GM12892 (cell line): ENCODE measurements around the gene ESRRG.

ENCODE experiments used
- DNase-seq: peaks from one replicate; pipeline ENCODE4 v3.0.0; 2011; ENCODE audit not compliant: insufficient read length
- FAIRE-seq: peaks from 2 replicates; lab custom pipeline; 2011; peaks lifted over from hg19 to GRCh38; lab: Jason Lieb, UNC
- POLR2A ChIP-seq: IDR thresholded peaks from 2 replicates; pipeline ENCODE4 v1.6.1; 2011; ENCODE audit warnings: low read depth, low read length, control low read depth
- POLR2AphosphoS5 ChIP-seq: IDR thresholded peaks from 2 replicates; pipeline ENCODE4 v1.6.1; 2011; ENCODE audit warnings: low read depth, low read length, control low read depth
- TAF1 ChIP-seq: IDR thresholded peaks from 2 replicates; pipeline ENCODE4 v1.6.1; 2011; ENCODE audit warnings: low read depth, mild to moderate bottlenecking, control low read depth, low read length, borderline replicate concordance

The ESRRG gene

DNA sequence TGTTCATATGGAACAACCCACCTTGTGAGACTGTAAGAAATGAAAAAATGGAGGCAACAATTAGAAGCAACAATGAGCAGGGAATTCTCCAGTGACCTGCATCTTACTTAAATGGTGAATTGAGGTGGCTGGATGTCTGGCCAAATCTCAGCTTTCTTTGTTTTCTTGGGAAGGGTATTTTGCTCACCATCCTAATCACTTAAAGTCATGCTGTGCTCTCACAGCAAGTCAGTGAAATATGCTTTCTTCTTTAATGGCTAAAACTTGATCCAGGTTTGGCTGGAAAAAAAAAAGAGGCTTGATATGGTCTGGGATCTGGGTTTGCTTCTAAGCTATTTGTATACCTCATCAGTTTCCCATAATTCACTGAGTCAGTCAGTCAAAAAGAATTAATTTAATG lies 124.8 kb downstream of the ESRRG start:
- no peak for TF ChIP-seq TAF1
- TF ChIP-seq POLR2A, result no peak
- no peak for TF ChIP-seq POLR2AphosphoS5
- DNase-seq (no peak), FAIRE-seq (no peak)

DNA sequence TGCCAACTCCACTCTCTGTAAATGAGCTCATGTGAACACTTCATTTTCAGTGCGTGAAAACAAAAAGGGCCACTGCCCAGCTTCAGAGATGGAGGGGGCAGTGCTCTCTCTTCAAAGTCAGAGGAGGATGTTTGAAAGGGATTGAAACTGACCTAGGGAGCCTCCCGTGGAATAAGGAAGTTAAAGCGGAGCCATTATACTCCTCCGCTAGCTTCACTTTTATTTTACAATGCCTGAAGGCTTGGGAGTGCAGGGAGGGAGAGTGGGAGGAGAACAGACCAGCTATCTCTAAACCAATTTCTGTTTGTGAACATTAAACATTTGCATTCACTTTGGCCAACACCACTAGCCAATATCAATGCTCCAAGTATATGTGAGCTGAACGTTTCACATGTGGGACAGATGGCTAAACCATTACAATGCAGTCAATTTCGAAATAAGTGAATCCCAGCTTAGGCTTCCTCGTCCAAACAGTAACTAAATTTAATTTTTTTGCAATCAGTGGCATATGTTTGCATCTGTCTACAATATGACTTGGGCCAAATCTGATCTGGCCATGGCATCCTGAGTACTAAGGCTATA lies 126.9 kb downstream of the ESRRG start:
- TF ChIP-seq POLR2AphosphoS5 (no peak), TAF1 (no peak), POLR2A (no peak)
- FAIRE-seq (no peak), DNase-seq (no peak)

DNA sequence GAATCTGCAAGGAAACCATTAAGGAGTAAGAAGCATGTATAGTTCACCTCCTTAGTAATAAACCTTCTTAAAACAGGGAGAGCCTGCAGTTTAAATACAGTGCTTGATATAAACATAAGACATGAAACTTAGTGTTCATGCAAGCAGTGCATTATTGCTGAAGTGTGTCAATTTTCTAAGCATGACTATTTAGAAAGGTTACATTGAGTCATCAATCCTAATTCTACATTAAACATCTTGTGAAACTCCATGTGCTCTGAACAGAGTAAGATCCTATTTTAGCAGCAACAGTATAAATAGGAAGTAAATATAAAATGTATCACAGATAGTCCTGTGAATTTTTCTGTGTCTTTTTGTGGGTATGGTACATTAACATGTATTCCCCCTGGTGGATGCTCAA lies 135.5 kb downstream of the ESRRG start:
- TF ChIP-seq POLR2AphosphoS5, result no peak
- TF ChIP-seq TAF1, result no peak
- TF ChIP-seq POLR2A, result no peak

DNA sequence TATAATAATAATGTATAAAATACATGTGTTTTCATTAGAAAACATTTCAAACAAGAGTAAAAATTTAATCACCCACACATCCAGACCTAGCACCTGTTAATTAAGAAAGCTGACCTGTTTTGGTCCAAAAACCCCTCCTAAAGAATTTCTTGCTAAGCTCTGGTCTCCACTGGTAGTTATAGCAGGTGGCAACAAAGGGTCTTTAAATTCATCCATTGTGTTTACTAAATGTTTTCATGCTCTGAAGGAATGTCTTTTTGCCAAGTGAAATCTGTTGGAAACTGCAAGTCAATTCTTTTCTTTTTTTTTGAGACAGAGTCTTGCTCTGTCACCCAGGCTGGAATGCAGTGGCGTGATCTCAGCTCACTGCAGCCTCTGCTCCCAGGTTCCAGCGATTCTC lies 141.1 kb downstream of the ESRRG start:
- no peak for FAIRE-seq
- no peak for DNase-seq
- TF ChIP-seq POLR2A (no peak), TAF1 (no peak), POLR2AphosphoS5 (no peak)

More for the DNA sequence above, 135.5 kb downstream of the ESRRG start:
- no peak for DNase-seq
- no peak for FAIRE-seq

DNA sequence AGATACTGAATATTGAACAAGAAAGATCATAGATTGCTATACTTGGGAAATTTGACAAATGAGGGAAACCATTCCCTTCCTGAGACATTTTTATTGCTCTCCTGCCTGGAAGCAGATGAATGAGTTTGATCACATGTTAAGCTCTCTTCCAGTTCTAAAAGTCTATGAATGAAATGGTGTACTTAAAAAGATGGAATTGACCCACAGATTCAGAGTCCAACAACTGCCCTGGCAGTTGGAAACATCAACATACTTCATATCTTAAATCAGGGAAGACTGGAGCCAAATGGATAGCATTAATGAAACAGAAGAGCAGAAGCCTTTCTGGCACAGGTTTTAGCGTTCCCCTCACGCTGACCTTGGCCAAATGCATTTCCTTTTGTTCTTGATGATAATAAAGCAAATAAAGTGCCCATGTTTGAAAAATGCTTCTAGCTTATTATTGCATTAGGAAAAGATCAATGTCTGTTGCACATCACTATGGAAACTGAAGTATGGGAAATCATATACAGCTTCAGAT lies 142.6 kb downstream of the ESRRG start:
- TF ChIP-seq POLR2A (no peak), POLR2AphosphoS5 (no peak)
- FAIRE-seq, result no peak
- no peak for DNase-seq

DNA sequence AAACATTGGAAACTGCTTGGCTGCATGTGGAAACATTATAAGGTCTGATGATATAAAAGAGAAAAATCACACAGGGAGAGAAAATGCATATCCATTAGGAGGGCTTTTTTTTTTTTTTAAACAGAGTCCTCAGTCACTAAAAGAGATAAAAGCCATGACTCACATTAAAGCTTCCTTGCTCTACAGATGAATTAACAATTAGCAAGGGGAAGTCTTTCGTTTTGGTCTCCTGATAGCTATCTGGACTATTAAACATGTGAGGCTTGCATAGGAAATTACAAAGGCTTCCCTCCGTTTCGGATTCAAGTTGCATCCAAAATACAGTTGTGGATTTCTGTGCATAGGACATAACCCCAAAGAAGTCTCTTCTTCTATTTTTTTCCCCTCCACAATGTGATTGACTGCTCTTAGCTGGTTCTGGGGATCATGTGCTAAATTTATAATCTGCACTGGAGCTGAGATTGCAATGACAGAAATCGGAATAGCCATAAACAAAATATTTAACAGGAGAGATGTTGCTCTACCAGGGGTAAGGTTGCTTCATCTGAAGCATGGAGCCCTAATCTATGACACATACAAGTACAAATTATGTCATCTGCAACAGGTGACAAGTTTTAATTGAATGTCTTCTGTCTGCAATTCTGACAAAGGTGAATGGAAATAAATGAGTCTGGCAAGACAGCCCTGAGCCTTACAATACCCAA lies 146.8 kb downstream of the ESRRG start:
- no peak for TF ChIP-seq TAF1
- TF ChIP-seq POLR2A, result no peak
- TF ChIP-seq POLR2AphosphoS5, result no peak
- FAIRE-seq, result no peak
- no peak for DNase-seq

DNA sequence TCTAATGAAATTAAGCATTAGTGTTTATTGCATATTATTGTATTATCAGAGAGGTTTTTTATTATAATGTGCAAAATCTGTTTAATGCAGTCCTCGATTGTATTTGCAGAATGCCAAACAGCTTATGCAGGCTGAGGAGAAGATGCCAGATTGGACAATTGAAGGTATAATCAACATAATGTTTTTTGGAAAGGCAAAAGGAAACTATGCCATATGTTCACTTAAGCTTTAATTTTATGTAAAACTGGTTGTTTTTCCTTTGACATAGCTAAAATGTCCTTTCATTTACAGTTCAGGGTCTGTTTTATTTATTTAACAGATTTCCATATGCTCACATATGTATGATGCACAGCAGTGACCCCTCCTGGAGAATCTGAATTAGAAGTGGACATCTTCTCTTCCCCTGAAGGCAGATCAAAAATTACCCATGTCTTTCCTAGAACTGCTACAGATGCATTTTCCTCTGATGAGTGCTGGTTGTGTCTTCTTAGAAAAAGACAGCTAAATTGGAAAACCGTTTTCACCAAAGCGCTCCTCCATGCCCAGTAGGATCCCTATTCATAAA lies 156.5 kb downstream of the ESRRG start:
- no peak for TF ChIP-seq TAF1
- TF ChIP-seq POLR2A, result no peak
- DNase-seq (no peak), FAIRE-seq (no peak)

DNA sequence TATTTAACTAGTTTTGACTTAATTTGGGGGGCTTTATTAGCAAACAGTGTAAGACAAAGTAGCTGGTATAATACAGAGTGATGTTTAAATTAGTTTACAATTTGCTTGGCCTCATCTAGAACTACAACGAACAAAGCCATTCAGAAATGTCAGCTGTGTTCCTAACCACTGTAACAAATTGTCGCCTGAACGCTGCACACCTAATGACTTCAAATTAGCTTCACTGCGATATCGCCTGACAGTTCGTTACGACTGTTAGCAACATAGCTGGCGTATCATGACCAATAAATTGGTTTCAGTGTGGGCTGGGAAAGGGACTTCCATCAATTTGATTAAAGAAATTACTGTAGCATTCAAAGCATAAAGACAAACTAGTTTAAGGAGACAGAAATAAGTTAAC lies 160.1 kb downstream of the ESRRG start:
- FAIRE-seq (no peak), DNase-seq (no peak)
- no peak for TF ChIP-seq TAF1
- no peak for TF ChIP-seq POLR2A
- TF ChIP-seq POLR2AphosphoS5, result no peak

DNA sequence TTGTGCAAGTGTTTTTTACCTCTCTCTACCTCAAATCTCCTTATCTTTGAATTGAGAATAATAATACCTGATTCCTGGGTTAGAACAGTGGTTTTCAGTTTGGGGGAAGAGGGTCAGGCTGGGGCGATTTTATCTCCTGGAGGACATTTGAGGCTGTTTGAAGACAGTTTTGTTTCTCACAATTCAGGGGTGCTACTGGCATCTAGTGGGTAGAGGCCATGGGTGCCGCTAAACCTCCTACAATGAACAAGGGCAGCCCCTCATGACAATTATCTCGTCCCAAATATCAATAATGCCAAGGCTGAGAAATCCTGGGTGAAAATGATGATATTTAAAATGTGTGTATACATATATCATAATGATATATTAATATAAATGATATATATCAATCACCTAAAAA lies 160.8 kb downstream of the ESRRG start:
- no peak for FAIRE-seq
- no peak for DNase-seq
- no peak for TF ChIP-seq POLR2AphosphoS5
- no peak for TF ChIP-seq TAF1
- TF ChIP-seq POLR2A, result no peak

DNA sequence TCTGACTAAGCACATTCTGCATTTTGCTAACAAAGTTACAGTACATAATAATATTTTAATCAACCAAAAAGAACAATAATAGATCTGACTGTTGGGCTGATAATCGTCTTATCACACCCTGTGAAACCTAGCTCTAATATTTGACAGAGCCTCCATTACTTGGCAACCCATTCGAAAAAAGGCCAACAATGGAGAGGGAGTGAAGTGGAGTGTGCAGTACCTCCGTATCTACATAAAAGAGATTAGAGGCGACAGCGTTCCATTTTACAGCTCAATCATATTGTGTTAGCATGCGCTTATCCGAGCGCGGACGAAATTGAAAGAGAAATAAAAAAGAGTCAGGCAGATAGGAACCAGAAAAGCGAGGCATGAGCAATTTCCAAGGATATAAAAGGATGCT lies 162.7 kb downstream of the ESRRG start:
- DNase-seq (no peak), FAIRE-seq (no peak)
- TF ChIP-seq POLR2AphosphoS5, result no peak
- no peak for TF ChIP-seq TAF1
- no peak for TF ChIP-seq POLR2A

DNA sequence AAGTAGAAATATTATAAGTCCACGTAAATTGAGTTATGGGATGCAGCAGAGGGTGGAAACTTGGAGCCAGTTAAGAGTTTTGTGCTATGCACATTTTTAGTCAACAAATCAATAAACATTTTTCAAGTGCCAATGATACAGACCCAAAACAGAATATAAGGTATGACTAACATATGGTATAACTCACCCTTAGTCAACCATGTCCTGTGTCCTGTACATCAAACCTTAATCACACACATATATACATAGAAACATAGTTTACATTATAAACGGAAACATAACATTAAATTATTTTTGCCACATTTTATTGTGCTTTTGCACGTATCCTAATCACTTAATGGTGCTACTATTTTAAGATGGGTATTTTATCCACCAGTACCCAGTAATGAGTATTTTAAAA lies 163.9 kb downstream of the ESRRG start:
- TF ChIP-seq POLR2AphosphoS5, result no peak
- TF ChIP-seq TAF1, result no peak
- TF ChIP-seq POLR2A, result no peak
- no peak for DNase-seq
- FAIRE-seq, result no peak

DNA sequence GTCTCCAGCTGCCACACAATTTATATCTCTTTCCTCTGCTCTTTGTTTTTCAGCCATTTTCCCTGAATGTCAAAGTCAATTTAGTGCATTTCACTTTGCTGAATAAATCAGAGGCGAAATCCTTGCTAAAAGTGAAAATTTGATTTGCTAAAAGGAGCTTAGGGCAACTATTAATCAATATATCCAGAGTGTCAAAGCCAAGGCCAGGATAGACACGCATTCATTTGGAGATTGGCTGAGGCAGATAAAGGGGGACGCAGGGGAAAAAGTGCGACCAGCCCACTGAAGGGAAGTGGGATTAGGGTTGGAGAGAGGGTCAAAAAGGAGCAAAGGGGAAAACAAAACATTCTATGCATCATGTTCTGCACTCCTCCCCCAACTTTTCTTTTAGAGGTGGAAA lies 167.6 kb downstream of the ESRRG start:
- TF ChIP-seq TAF1 (no peak), POLR2A (no peak), POLR2AphosphoS5 (no peak)
- no peak for FAIRE-seq
- DNase-seq, result no peak
